Heart right ventricle (tissue), 16 donors: ENCODE data around the gene ADGRG4. TPM values are rescaled to one million over a fixed set of nuclear protein-coding genes. Genes with fewer than 3 reads are reported as not detected.

Experiments
- ATAC-seq, 8 donors: fragments of 200-7000 bp; cut with Tn5 transposase; one replicate each; pipeline ENCODE4 v1.9.1; 2020; ENCODE audit warnings: mild to moderate bottlenecking in 8 of 8, moderate library complexity in 8 of 8, moderate number of reproducible peaks in 1 of 8
- DNase-seq, 2 donors: peaks; one replicate each; pipeline ENCODE4 v3.0.0-alpha.2; 2020
- H3K27ac ChIP-seq, 10 donors: fragments of 200-600 bp; sonication (generic) in 2 of 10; one replicate each; pipeline versions ENCODE4 v1.5.0 to v1.8.0; 2020 to 2022; ENCODE audit warnings: mild to moderate bottlenecking in 3 of 10
- H3K27me3 ChIP-seq, 7 donors: fragments of 200-600 bp; one replicate each; pipeline ENCODE4 v1.8.0; 2021 to 2022; ENCODE audit warnings: mild to moderate bottlenecking in 2 of 7
- H3K36me3 ChIP-seq, 9 donors: fragments of 200-600 bp; sonication (generic) in 1 of 9; one replicate each; pipeline versions ENCODE4 v1.5.0 to v1.8.0; 2020 to 2022; ENCODE audit warnings: mild to moderate bottlenecking in 2 of 9
- H3K4me1 ChIP-seq, 9 donors: fragments of 200-600 bp; sonication (generic) in 1 of 9; one replicate each; pipeline versions ENCODE4 v1.5.0 to v1.8.0; 2020 to 2022; ENCODE audit warnings: mild to moderate bottlenecking in 4 of 9
- H3K4me3 ChIP-seq, 10 donors: fragments of 200-600 bp; sonication (generic) in 2 of 10; one replicate each; pipeline versions ENCODE4 v1.5.0 to v1.8.0; 2020 to 2022; ENCODE audit warnings: mild to moderate bottlenecking in 7 of 10, moderate library complexity in 2 of 10
- H3K9me3 ChIP-seq, 11 donors: fragments of 200-600 bp in 10 of 11; sonication (generic) in 2 of 11; one replicate each; pipeline versions ENCODE4 v1.5.0 to v1.8.0; 2013 to 2022; ENCODE audit warnings: mild to moderate bottlenecking in 2 of 11, control low read depth in 1 of 11, moderate library complexity in 1 of 11
- WGBS, 2 donors: extraction: QIAGEN DNeasy Blood & Tissue Kit; methylation state at CpG; one replicate each; pipeline ENCODE4 v1.1.7; 2013; ENCODE audit warnings: inconsistent platforms in 1 of 2; 5-methylcytosine and 5-hydroxymethylcytosine counted together
- intact Hi-C, 10 donors: fragments of 100-400 bp; cut with DNase I; formaldehyde crosslinking; loops; one replicate each; pipeline versions ENCODE4 v1.11.1 to v1.14.2; 2022
- polyA plus RNA-seq, 2 donors: library from polyadenylated mRNA; stranded (reverse); fragments of 200-250 nt; gene quantifications; one replicate each; pipeline ENCODE4 v1.2.3, GENCODE V29; 2013
- total RNA-seq, 10 donors: library from RNA; stranded (reverse); fragmentation: NEBNext Ultra II Directional in 3 of 10; extraction: Animal tissue kit (Norgen Biotek cat#: 25700) in 3 of 10; gene quantifications; one replicate each; pipeline versions ENCODE4 v1.2.1 to v1.2.4, GENCODE V29; 2021 to 2023
- TF ChIP-seq, protein P1 (sequence below), 9 donors: fragments of 200-600 bp; sonication (generic) in 2 of 9; IDR thresholded peaks; one replicate each; pipeline versions ENCODE4 v1.5.0 to v1.8.0; 2021 to 2022; ENCODE audit warnings: antibody characterized with exemption in 9 of 9, mild to moderate bottlenecking in 5 of 9, moderate library complexity in 1 of 9
- donor health status: Arrhythmogenic right ventricular cardiomyopathy.
- donor health status: ischemic (EF 13 %, LVEDD 7.1; RV severe dilation, severe dysfunction).
- donor health status: healthy with polysubstance abuse.
- donor health status: DM: no; HTN: yes; CAD: no.
- donor health status: DM: no; HTN: no; CAD: no.
- donor health status: ischemic (EF 25% LVEDD 6.9; RV normal size, moderate dysfunction).
- donor health status: ischemic (EF 25% LVEDD 5.7; RV mildly dilated, moderate dysfunction).
- donor health status: healthy.
- donor health status: DM: yes; HTN: yes; CAD: no.
- donor health status: Ischemic cardiomyopathy.
- donor health status: ischemic (EF 35%, LVEDD 5.7; RV mildly dilated, moderate dysfunction).
- donor health status: nonischemic (EF 11% LVEDD 7.7; RV severe dilation, severe dysfunction).
- donor health status: DM: yes; HTN: yes; CAD: no.
- donor health status: PGD.
- donor health status: ischemic (EF 29% LVEDD 5.4; RV normal size, mild dysfunction).
- donor health status: nonischemic (EF 23%, LVEDD 6.1; RV moderate dilation, normal function).

ADGRG4 gene
- total and polyA plus RNA-seq, 12 donors: 0.02 to 0.09 TPM; not detected in 10

DNA sequence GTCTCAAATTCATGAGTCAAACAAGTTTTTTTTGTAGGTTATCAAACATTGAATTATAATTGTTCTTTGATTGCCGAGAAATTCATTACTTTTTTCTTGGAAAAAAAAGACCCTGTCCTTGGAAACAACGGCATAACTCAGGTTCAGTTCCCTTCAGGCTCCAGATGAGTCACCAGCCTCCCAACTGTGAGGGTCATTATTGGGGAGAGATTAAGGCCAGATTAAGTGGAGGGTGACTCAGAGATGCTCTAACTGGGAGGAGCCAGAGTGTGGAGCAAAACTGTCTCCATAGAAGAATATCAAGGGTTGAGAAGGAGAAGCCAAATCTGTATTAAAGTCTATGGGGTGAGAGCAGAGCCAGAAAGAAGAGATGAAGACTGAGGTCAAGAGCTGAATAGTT, 9.6 kb downstream of the ADGRG4 start:
- Histone ChIP-seq H3K27me3 (peaks cover 0 to 22% (median 0%) of the 10 kb centered on the region in 7 donors), H3K27ac (no peak overlapping the region), H3K36me3 (no peaks in the 10 kb centered on the region), H3K9me3 (no peaks in the 10 kb centered on the region), H3K4me3 (no peak overlapping the region), H3K4me1 (no peaks in the 10 kb centered on the region)
- DNase-seq: no peak
- ATAC-seq: no peak
- 70 to 74% methylated on average over 2 of the region's 2 CpGs for WGBS, 2 donors
- intact Hi-C loops: no loop called here
- TF ChIP-seq, protein P1, sequence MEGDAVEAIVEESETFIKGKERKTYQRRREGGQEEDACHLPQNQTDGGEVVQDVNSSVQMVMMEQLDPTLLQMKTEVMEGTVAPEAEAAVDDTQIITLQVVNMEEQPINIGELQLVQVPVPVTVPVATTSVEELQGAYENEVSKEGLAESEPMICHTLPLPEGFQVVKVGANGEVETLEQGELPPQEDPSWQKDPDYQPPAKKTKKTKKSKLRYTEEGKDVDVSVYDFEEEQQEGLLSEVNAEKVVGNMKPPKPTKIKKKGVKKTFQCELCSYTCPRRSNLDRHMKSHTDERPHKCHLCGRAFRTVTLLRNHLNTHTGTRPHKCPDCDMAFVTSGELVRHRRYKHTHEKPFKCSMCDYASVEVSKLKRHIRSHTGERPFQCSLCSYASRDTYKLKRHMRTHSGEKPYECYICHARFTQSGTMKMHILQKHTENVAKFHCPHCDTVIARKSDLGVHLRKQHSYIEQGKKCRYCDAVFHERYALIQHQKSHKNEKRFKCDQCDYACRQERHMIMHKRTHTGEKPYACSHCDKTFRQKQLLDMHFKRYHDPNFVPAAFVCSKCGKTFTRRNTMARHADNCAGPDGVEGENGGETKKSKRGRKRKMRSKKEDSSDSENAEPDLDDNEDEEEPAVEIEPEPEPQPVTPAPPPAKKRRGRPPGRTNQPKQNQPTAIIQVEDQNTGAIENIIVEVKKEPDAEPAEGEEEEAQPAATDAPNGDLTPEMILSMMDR (IDR thresholded peaks at IDR 0.05): no peak

DNA sequence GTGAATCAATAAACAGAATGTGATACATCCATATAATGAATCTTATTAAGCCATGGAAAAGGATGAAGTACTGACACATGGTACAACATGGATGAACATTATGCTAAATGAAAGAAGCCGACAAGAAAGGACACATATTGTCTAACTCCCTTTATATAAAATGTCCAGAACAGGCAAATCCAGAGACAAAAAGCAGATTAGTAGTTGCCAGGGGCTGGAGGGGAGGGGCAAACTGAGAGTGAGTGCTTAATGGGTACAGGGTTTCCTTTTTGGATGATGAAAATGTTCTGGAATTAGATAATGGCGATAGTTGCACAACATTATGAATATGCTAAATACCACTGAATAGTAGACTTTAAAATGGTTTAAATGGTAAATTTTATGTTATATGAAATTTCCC, 17.4 kb downstream of the ADGRG4 start:
- H3K27ac ChIP-seq: no peak overlapping the region
- no peak for ATAC-seq
- no peak for DNase-seq
- H3K27me3 ChIP-seq: peaks cover 0 to 18% (median 0%) of the 10 kb centered on the region in 7 donors
- H3K9me3 ChIP-seq: no peaks in the 10 kb centered on the region
- H3K36me3 ChIP-seq: no peaks in the 10 kb centered on the region
- no peak overlapping the region for H3K4me3 ChIP-seq
- WGBS, 2 donors: 82 to 84% methylated on average over 2 of the region's 2 CpGs
- intact Hi-C loops: no loop called here
- TF ChIP-seq, protein P1 (IDR thresholded peaks at IDR 0.05): no peak
- no peaks in the 10 kb centered on the region for H3K4me1 ChIP-seq

DNA sequence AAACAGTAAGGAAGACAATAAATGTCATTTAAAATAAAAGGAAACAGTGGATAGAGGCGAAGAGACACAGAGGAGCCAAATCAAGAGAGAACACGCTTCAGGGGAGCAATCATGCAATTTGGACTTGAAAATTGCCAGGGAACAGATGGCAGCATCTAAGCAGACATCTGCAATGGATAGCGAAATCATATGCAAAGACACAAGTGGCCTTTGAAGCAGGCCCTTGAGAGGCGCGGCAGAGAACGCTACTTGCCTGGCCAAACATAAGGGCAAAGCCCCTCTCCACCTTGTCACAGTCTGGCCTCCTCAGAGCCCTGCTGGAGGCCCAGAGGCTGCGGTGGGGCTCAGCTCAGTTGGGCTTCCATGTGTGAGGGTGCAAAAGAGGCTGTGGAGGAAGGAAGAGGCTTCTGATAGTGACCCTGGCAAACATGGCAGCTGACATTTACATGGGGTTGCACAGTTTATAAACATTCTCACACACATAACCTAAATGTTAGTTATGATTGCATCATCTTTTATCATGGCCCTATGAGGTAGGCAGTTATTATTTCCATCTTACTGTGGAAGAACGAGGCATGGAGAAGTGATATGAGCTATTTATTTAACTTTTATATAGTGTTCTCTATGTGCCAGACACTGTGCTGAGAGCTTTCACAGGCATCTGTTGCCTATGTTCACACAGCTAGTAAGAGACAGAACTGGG, 18.3 kb downstream of the ADGRG4 start:
- Histone ChIP-seq H3K4me1 (no peaks in the 10 kb centered on the region), H3K4me3 (no peak overlapping the region), H3K36me3 (no peaks in the 10 kb centered on the region), H3K27ac (no peak overlapping the region), H3K9me3 (no peaks in the 10 kb centered on the region), H3K27me3 (peaks cover 0 to 18% (median 0%) of the 10 kb centered on the region in 7 donors)
- no peak for ATAC-seq
- WGBS, 2 donors: 84 to 87% methylated on average over 8 of the region's 8 CpGs
- intact Hi-C loops: no loop called here
- TF ChIP-seq, protein P1 (IDR thresholded peaks at IDR 0.05): no peak
- DNase-seq: no peak

GRCh38 chrX:136319600-136319999, 18.8 kb downstream of the ADGRG4 start:
- Histone ChIP-seq H3K36me3 (no peaks in the 10 kb centered on the region), H3K27ac (no peak overlapping the region), H3K9me3 (no peaks in the 10 kb centered on the region), H3K4me3 (no peak overlapping the region), H3K27me3 (peaks cover 0 to 18% (median 0%) of the 10 kb centered on the region in 7 donors), H3K4me1 (no peaks in the 10 kb centered on the region)
- ATAC-seq: no peak
- TF ChIP-seq, protein P1 (IDR thresholded peaks at IDR 0.05): no peak
- intact Hi-C loops: no loop called here
- DNase-seq: no peak
